ENCODE results near the gene FAT1.

The FAT1 gene

DNA sequence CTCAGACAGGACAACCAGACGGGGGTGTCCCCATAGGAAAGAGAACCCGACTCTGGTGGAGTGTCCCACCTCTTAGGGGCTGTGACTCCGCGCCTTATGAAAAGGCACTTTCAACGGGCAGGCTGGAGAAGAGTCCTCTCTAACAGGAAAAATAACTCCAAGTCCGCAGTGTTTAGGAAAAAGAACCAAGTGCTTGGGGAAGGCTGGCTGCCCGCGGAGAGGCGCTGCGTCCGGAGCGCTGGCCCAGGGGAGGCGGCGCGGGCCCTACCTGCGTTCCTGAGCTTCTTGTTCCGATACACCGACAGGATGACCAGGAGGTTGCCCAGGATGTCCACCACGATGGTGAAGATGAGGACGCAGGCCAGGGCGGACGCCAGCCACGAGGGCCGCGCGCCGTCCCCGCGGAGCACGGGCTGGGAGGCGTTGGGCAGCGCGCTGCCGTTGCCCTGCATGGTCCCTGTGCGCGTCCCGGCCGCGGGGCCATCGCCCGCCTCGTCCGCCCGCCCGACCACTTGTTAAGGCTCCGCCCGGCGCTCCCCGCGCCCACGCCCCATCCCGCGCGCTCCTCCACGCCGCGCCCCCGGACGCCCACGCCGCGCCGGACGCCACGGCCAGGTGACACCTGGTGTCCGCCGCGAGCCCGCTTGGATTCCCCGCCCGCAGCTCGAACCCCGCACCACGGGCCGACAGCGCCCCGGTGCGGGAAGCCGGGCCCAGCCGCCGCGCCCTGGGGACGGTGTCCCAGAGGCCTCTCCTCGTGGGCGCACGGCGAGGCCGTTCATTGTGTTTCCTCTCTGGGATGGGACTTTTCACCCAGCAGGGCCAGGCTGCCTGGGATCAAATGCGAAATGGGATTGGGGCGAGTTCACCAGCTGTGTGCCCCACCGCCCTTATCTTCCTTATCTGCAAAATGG is 168.5 kb downstream of the FAT1 start, which contains the start of gene MTNR1A:
Gene MTNR1A, minus strand, starts transcription at position 654 of the 914 bp plus-strand sequence. Its CDS starts 202 bp downstream, at position 452.
- TF ChIP-seq, protein P1, sequence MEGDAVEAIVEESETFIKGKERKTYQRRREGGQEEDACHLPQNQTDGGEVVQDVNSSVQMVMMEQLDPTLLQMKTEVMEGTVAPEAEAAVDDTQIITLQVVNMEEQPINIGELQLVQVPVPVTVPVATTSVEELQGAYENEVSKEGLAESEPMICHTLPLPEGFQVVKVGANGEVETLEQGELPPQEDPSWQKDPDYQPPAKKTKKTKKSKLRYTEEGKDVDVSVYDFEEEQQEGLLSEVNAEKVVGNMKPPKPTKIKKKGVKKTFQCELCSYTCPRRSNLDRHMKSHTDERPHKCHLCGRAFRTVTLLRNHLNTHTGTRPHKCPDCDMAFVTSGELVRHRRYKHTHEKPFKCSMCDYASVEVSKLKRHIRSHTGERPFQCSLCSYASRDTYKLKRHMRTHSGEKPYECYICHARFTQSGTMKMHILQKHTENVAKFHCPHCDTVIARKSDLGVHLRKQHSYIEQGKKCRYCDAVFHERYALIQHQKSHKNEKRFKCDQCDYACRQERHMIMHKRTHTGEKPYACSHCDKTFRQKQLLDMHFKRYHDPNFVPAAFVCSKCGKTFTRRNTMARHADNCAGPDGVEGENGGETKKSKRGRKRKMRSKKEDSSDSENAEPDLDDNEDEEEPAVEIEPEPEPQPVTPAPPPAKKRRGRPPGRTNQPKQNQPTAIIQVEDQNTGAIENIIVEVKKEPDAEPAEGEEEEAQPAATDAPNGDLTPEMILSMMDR (IDR thresholded peaks at IDR 0.05; ENCODE audit: insufficient read depth, low read depth, low read length, missing control alignments) = no peak
- H3K4me3 ChIP-seq (ENCODE audit: low read length) = peak within 1 kb of the TSS; percentile 41
- DNase-seq (ENCODE audit: low read depth) = peak; percentile 16

DNA sequence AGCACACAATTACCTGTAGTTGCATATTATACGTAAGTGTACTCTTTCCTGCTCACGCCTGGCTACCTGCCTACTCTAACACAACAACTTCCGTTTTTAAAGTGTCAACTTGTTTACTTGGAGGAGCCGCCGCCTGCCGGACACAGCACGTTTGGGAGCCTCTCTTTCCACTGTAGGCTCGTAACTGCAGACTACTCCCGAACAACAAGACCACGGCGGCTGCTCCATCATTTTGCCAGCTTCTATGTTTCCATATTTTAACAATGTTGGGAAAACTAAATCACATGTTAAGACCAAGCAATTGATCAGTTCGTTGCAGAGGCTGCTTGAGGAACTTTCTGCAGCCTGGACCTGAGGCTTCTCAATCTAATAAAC is 169.1 kb downstream of the FAT1 start:
- TF ChIP-seq, protein P1 (IDR thresholded peaks at IDR 0.05; ENCODE audit: insufficient read depth, low read depth, low read length, missing control alignments) = peak; percentile 57
- DNase-seq (ENCODE audit: low read depth) = peak; percentile 60
- H3K4me3 ChIP-seq (ENCODE audit: low read length) = peak overlapping the region; percentile 41

DNA sequence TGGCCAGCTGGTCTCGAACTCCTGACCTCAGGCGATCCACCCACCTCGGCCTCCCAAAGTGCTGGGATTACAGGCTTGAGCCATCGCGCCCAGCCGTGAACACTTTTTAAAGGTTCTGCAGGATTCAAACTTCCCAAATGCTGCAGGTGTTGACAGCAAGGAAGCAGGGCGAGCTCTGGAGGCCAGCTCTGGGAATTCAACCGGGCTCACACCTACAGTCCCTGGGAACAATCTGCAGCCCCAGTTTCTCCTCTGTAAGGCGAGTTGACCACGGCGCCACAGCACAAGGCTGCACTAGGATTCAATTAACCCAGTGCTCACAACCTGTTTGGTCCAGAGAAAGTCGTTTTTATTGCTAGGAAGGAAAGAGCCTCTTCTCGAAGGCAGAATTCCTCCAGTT is 169.9 kb downstream of the FAT1 start:
- no peak for DNase-seq (ENCODE audit: low read depth)
- no peak overlapping the region for H3K4me3 ChIP-seq (ENCODE audit: low read length)
- TF ChIP-seq, protein P1 (IDR thresholded peaks at IDR 0.05; ENCODE audit: insufficient read depth, low read depth, low read length, missing control alignments) = no peak

DNA sequence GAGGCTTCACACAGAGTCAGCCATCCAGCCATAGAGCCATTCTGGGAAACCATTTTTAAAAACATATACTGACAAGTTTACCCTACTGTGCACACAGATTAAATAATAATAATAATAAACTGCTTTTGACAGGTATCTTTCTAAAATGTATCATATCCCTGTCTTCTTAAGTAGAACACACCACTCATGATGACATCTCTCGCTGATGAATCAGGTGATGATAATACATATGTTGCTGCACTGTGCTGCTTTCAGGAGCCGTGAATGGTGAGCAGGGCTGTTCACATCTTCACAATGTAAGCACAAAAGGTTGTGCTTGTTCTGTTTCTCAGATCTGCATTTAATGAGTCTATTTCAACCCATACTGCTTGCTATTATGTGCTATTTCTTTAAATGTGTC is 171.8 kb downstream of the FAT1 start:
- no peak for DNase-seq (ENCODE audit: low read depth)
- TF ChIP-seq, protein P1 (IDR thresholded peaks at IDR 0.05; ENCODE audit: insufficient read depth, low read depth, low read length, missing control alignments) = no peak
- no peak overlapping the region for H3K4me3 ChIP-seq (ENCODE audit: low read length)

DNA sequence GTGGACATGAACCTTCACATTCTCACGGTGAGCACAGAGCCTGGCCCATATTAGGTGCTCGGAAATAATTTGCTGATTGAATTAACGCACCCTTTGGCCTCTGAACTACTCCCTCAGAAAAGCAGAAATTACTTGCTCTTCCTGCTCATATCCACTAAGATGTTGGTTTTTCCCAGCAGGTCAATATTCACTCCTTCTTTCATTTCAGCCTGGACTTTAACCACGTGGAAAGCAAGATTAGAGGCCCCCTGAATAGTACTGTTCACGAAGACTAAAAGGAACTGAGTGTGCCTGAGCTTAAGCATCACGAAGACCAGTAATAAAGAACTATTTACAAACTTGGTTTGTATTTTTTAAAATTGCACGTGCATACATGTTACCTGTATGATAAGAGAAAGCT is 178.2 kb downstream of the FAT1 start:
- TF ChIP-seq, protein P1 (IDR thresholded peaks at IDR 0.05; ENCODE audit: insufficient read depth, low read depth, low read length, missing control alignments) = no peak
- DNase-seq (ENCODE audit: low read depth) = no peak
- H3K4me3 ChIP-seq (ENCODE audit: low read length) = no peak overlapping the region

DNA sequence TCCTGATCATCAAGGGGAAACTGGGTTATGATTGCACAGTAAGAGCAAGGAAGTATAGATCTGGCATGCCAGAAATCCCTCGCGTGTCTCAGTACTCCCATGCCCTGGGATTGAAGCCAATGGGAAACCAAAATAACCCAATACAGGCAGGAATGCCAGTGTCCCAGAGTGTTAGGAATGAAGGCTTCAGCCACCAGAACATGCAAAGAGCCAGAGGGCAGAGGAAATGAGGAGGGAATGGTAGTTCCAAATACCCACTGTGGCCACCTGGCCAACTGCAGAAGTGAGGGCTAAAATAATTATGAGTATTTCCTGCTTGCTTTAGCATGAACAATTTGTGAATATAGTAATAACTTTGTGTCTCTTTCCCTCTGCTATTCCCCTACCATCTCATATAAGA is 180.4 kb downstream of the FAT1 start:
- TF ChIP-seq, protein P1 (IDR thresholded peaks at IDR 0.05; ENCODE audit: insufficient read depth, low read depth, low read length, missing control alignments) = no peak
- DNase-seq (ENCODE audit: low read depth) = no peak
- H3K4me3 ChIP-seq (ENCODE audit: low read length) = no peak overlapping the region

Data from epithelial cell of esophagus (primary cell).